Measurements from ENCODE around the gene PTPRD.

PTPRD gene

GRCh38 chr9:9492506-9492905, 1120.3 kb downstream of the PTPRD start:
- H3K4me3 ChIP-seq (ENCODE audit: low read length), result no peak overlapping the region

GRCh38 chr9:9489183-9489582, 1123.6 kb downstream of the PTPRD start:
- Histone ChIP-seq H3F3A (ENCODE audit: control insufficient read depth, insufficient read depth) (no peaks in the 10 kb centered on the region), H3K27ac (ENCODE audit: low read depth, low read length) (no peak overlapping the region), H3K36me3 (ENCODE audit: control insufficient read depth, low read length) (no peaks in the 10 kb centered on the region), H3K9me3 (ENCODE audit: control insufficient read depth, insufficient read depth, low read length) (no peaks in the 10 kb centered on the region), H3K79me2 (ENCODE audit: control insufficient read depth, low read length) (no peaks in the 10 kb centered on the region), H3K4me2 (ENCODE audit: low read length) (no peak overlapping the region), H4K20me1 (ENCODE audit: control insufficient read depth, insufficient read depth, low read depth, low read length) (no peaks in the 10 kb centered on the region), H3K4me1 (ENCODE audit: control insufficient read depth, low read length) (no peaks in the 10 kb centered on the region), H3K9me2 (replicated peaks; ENCODE audit: control insufficient read depth, low read length) (no peaks in the 10 kb centered on the region; the same call in 1 of the 2 replicates), H3K27me3 (ENCODE audit: control insufficient read depth, low read length) (0 out of 2 replicates have a peak, but pooled peaks cover 3% of the 10 kb centered on the region), H3K4me3 (ENCODE audit: low read length) (no peak overlapping the region)
- TF ChIP-seq EZH2phosphoT487 (IDR thresholded peaks at IDR 0.05; ENCODE audit: borderline replicate concordance, low read length), result no peak
- TF ChIP-seq CTCF (IDR thresholded peaks at IDR 0.05; ENCODE audit: low read depth, low read length, poor library complexity, severe bottlenecking), result no peak

More at GRCh38 chr9:9492506-9492905, 1120.3 kb downstream of the PTPRD start:
- no peaks in the 10 kb centered on the region for H3K9me2 ChIP-seq (replicated peaks; ENCODE audit: control insufficient read depth, low read length)
- TF ChIP-seq CTCF (IDR thresholded peaks at IDR 0.05; ENCODE audit: low read depth, low read length, poor library complexity, severe bottlenecking) (no peak), EZH2phosphoT487 (IDR thresholded peaks at IDR 0.05; ENCODE audit: borderline replicate concordance, low read length) (no peak)
- no peaks in the 10 kb centered on the region for H3K4me1 ChIP-seq (ENCODE audit: control insufficient read depth, low read length)
- H3F3A ChIP-seq (ENCODE audit: control insufficient read depth, insufficient read depth), result no peaks in the 10 kb centered on the region
- no peak overlapping the region for H3K4me2 ChIP-seq (ENCODE audit: low read length)
- H3K27me3 ChIP-seq (ENCODE audit: control insufficient read depth, low read length), result no peaks in the 10 kb centered on the region
- H3K36me3 ChIP-seq (ENCODE audit: control insufficient read depth, low read length), result no peaks in the 10 kb centered on the region
- H3K27ac ChIP-seq (ENCODE audit: low read depth, low read length), result no peak overlapping the region
- no peaks in the 10 kb centered on the region for H3K9me3 ChIP-seq (ENCODE audit: control insufficient read depth, insufficient read depth, low read length)
- H3K79me2 ChIP-seq (ENCODE audit: control insufficient read depth, low read length), result no peaks in the 10 kb centered on the region
- H4K20me1 ChIP-seq (ENCODE audit: control insufficient read depth, insufficient read depth, low read depth, low read length), result no peaks in the 10 kb centered on the region

GRCh38 chr9:9483175-9483574, 1129.6 kb downstream of the PTPRD start:
- H3K27ac ChIP-seq (ENCODE audit: low read depth, low read length), result no peak overlapping the region
- 0 out of 2 replicates have a peak, but pooled peaks cover 3% of the 10 kb centered on the region for H3K27me3 ChIP-seq (ENCODE audit: control insufficient read depth, low read length)
- no peak overlapping the region for H3K4me3 ChIP-seq (ENCODE audit: low read length)
- H3F3A ChIP-seq (ENCODE audit: control insufficient read depth, insufficient read depth), result no peaks in the 10 kb centered on the region
- no peaks in the 10 kb centered on the region; the same call in 1 of the 2 replicates for H3K9me2 ChIP-seq (replicated peaks; ENCODE audit: control insufficient read depth, low read length)
- TF ChIP-seq EZH2phosphoT487 (IDR thresholded peaks at IDR 0.05; ENCODE audit: borderline replicate concordance, low read length) (no peak), CTCF (IDR thresholded peaks at IDR 0.05; ENCODE audit: low read depth, low read length, poor library complexity, severe bottlenecking) (no peak)
- no peaks in the 10 kb centered on the region for H3K4me1 ChIP-seq (ENCODE audit: control insufficient read depth, low read length)
- no peaks in the 10 kb centered on the region for H3K9me3 ChIP-seq (ENCODE audit: control insufficient read depth, insufficient read depth, low read length)
- H4K20me1 ChIP-seq (ENCODE audit: control insufficient read depth, insufficient read depth, low read depth, low read length), result no peaks in the 10 kb centered on the region
- no peaks in the 10 kb centered on the region for H3K36me3 ChIP-seq (ENCODE audit: control insufficient read depth, low read length)
- no peak overlapping the region for H3K4me2 ChIP-seq (ENCODE audit: low read length)
- no peaks in the 10 kb centered on the region for H3K79me2 ChIP-seq (ENCODE audit: control insufficient read depth, low read length)

All from DOHH2 (cell line).